ENCODE data around the gene SLC38A1.
"Not testable (repeated sequence)": the region's sequence is repeated elsewhere in the genome, so short reads cannot be mapped to it uniquely, and the experiment has no call there.

DNA sequence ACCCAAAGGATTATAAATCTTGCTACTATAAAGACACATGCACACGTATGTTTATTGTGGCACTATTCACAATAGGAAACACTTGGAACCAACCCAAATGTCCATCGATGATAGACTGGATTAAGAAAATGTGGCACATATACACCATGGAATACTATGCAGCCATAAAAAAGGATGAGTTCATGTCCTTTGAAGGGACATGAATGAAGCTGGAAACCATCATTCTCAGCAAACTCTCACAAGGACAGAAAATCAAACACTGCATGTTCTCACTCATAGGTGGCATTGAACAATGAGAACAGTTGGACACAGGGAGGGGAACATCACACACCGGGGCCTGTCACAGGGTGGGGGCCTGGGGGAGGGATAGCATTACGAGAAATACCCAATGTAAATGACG lies 16.8 kb downstream of the SLC38A1 start:
- not testable (repeated sequence) for TF ChIP-seq EZH2 (IDR thresholded peaks at IDR 0.05; ENCODE audit: borderline replicate concordance, low read depth, low read length, severe bottlenecking)
- TF ChIP-seq, protein P1, sequence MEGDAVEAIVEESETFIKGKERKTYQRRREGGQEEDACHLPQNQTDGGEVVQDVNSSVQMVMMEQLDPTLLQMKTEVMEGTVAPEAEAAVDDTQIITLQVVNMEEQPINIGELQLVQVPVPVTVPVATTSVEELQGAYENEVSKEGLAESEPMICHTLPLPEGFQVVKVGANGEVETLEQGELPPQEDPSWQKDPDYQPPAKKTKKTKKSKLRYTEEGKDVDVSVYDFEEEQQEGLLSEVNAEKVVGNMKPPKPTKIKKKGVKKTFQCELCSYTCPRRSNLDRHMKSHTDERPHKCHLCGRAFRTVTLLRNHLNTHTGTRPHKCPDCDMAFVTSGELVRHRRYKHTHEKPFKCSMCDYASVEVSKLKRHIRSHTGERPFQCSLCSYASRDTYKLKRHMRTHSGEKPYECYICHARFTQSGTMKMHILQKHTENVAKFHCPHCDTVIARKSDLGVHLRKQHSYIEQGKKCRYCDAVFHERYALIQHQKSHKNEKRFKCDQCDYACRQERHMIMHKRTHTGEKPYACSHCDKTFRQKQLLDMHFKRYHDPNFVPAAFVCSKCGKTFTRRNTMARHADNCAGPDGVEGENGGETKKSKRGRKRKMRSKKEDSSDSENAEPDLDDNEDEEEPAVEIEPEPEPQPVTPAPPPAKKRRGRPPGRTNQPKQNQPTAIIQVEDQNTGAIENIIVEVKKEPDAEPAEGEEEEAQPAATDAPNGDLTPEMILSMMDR (IDR thresholded peaks at IDR 0.05; ENCODE audit: borderline replicate concordance, extremely low read depth, low read length, poor library complexity, severe bottlenecking): not testable (repeated sequence)
